Smooth muscle cell (in vitro differentiated cells): ENCODE data around the gene YJU2. TPM values are rescaled to one million over a fixed set of nuclear protein-coding genes. Genes with fewer than 3 reads are reported as not detected.

ENCODE experiments used
- DNase-seq: peaks from one replicate; lab custom pipeline; 2025; ENCODE audit not compliant: unreplicated experiment; lab: John Stamatoyannopoulos, UW
- H2AFZ ChIP-seq: fragments of 200-600 bp; sonication (generic); 2 replicates; pipeline ENCODE4 v1.6.0; 2016; ENCODE audit warnings: antibody characterized with exemption, low read depth, mild to moderate bottlenecking
- H3F3A ChIP-seq: fragments of 200-600 bp; sonication (generic); 2 replicates; pipeline ENCODE4 v1.6.0; 2017; ENCODE audit warnings: antibody characterized with exemption, low read depth
- H3K27ac ChIP-seq: fragments of 200-600 bp; sonication (generic); 2 replicates; pipeline ENCODE4 v1.5.1; 2016; ENCODE audit warnings: low read depth, mild to moderate bottlenecking
- H3K27me3 ChIP-seq: fragments of 200-600 bp; sonication (generic); 2 replicates; pipeline ENCODE4 v1.6.1; 2016; ENCODE audit warnings: low read depth, mild to moderate bottlenecking
- H3K36me3 ChIP-seq: fragments of 200-600 bp; sonication (generic); 2 replicates; pipeline ENCODE4 v1.5.1; 2016; ENCODE audit warnings: low read depth
- H3K4me1 ChIP-seq: fragments of 200-600 bp; sonication (generic); 2 replicates; pipeline ENCODE4 v1.5.1; 2016; ENCODE audit warnings: low read depth
- H3K4me2 ChIP-seq: fragments of 200-600 bp; sonication (generic); 2 replicates; pipeline ENCODE4 v1.6.0; 2016; ENCODE audit warnings: mild to moderate bottlenecking
- H3K4me3 ChIP-seq: fragments of 200-600 bp; sonication (generic); 2 replicates; pipeline ENCODE4 v1.5.1; 2016; ENCODE audit warnings: mild to moderate bottlenecking
- H3K79me2 ChIP-seq: fragments of 200-600 bp; sonication (generic); 2 replicates; pipeline ENCODE4 v1.6.0; 2016; ENCODE audit warnings: low read depth, mild to moderate bottlenecking
- H3K9ac ChIP-seq: fragments of 200-600 bp; sonication (generic); 2 replicates; pipeline ENCODE4 v1.6.0; 2016; ENCODE audit warnings: low read depth
- H3K9me3 ChIP-seq: fragments of 200-600 bp; sonication (generic); replicated peaks from 2 replicates; pipeline ENCODE4 v1.5.1; 2016; ENCODE audit warnings: low read depth
- H4K20me1 ChIP-seq: fragments of 200-600 bp; sonication (generic); 2 replicates; pipeline ENCODE4 v1.6.0; 2016; ENCODE audit warnings: low read depth
- WGBS: methylation state at CpG from one replicate; pipeline ENCODE4 v1.1.7; 2016; ENCODE audit warnings: low lambda C conversion rate; 5-methylcytosine and 5-hydroxymethylcytosine counted together
- polyA plus RNA-seq: library from polyadenylated mRNA; unstranded; fragments of >200 nt; fragmentation: Nextera tagmentation; extraction: Ambion mirVana; gene quantifications from 2 replicates; pipeline ENCODE4 v1.2.1, GENCODE V29; 2016
- total RNA-seq: library from RNA; depleted of rRNA; stranded (reverse); fragments of >200 nt; gene quantifications from 2 replicates; pipeline ENCODE4 v1.2.3, GENCODE V29; 2014
- TF ChIP-seq, protein P1 (sequence below): fragments of 200-600 bp; sonication (generic); IDR thresholded peaks from 2 replicates; pipeline ENCODE4 v1.5.1; 2017; ENCODE audit warnings: borderline replicate concordance, mild to moderate bottlenecking, antibody characterized with exemption; ENCODE audit not compliant: insufficient read depth, poor library complexity, severe bottlenecking

Gene YJU2
- total and polyA plus RNA-seq, 2 experiments from 2014 or later = 8.7 to 12.0 TPM

DNA sequence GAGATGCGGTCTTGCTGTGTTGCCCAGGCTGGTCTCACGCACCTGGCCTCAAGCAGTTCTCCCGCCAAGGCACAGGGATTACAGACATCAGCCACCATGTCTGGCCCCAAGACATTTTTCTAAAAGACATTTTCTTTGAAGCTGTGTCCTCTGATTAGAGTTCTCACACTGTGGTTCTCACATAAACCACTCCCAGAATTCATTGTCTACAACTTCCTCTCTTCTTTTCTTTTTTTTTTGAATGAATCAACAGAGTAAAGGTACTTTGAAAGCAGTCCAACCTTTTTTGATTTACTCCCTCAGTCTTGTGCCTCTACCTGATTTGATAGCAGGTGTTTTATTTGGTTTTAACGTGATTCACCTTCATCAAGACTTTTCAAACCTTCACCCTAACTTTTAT, 17.9 kb downstream of the YJU2 start:
- no peak for DNase-seq
- H3K4me2 ChIP-seq = no peak overlapping the region
- H3K79me2 ChIP-seq = no peaks in the 10 kb centered on the region
- no peak overlapping the region for H2AFZ ChIP-seq
- WGBS = 93% methylated on average over 4 of the region's 4 CpGs
- H3K4me1 ChIP-seq = no peaks in the 10 kb centered on the region
- no peak overlapping the region for H3K4me3 ChIP-seq
- H3F3A ChIP-seq = no peaks in the 10 kb centered on the region
- no peaks in the 10 kb centered on the region for H4K20me1 ChIP-seq
- H3K36me3 ChIP-seq = no peaks in the 10 kb centered on the region
- no peaks in the 10 kb centered on the region for H3K9me3 ChIP-seq
- TF ChIP-seq, protein P1, sequence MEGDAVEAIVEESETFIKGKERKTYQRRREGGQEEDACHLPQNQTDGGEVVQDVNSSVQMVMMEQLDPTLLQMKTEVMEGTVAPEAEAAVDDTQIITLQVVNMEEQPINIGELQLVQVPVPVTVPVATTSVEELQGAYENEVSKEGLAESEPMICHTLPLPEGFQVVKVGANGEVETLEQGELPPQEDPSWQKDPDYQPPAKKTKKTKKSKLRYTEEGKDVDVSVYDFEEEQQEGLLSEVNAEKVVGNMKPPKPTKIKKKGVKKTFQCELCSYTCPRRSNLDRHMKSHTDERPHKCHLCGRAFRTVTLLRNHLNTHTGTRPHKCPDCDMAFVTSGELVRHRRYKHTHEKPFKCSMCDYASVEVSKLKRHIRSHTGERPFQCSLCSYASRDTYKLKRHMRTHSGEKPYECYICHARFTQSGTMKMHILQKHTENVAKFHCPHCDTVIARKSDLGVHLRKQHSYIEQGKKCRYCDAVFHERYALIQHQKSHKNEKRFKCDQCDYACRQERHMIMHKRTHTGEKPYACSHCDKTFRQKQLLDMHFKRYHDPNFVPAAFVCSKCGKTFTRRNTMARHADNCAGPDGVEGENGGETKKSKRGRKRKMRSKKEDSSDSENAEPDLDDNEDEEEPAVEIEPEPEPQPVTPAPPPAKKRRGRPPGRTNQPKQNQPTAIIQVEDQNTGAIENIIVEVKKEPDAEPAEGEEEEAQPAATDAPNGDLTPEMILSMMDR = no peak
- H3K27ac ChIP-seq = no peak overlapping the region
- H3K27me3 ChIP-seq = no peaks in the 10 kb centered on the region
- no peak overlapping the region for H3K9ac ChIP-seq

DNA sequence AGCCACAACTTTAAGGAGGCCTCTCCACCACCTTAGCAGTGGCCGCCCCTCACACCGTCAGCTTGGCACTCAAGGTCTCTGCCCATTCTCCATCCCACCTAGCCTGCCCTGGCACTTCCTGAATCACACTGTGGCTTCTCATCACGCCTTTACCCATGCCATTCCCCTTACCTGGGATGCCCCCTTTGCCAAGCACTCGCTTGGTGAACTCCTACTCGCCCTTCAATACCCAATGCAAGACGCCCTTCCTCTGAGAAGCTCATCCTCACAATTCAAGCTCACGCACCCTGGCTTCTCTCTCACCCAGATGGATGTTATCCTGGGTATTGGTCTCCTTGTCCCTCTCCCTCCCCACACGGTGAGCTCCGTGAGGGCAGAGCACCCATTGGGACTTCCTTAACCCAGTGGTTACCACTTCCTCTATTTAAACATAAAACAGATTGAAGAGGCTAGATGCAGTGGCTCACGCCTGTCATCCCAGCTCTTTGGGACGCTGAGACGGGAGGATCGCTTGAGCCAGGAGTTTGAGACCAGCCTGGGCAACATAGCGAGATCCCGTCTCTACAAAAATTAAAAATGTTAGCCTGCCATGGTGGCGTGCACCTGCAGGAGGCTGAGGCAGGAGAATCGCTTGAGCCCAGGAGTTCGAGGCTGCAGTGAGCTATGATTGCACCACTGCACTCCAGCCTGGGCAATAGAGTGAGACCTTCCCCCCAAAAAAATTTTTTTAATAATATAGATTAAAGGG, 19.5 kb downstream of the YJU2 start:
- no peak overlapping the region for H3K4me3 ChIP-seq
- no peaks in the 10 kb centered on the region for H3K4me1 ChIP-seq
- H2AFZ ChIP-seq = no peak overlapping the region
- no peak for DNase-seq
- no peaks in the 10 kb centered on the region for H3K36me3 ChIP-seq
- H3K9ac ChIP-seq = no peak overlapping the region
- H3K79me2 ChIP-seq = no peaks in the 10 kb centered on the region
- H3K27me3 ChIP-seq = no peaks in the 10 kb centered on the region
- no peaks in the 10 kb centered on the region for H3F3A ChIP-seq
- H3K9me3 ChIP-seq = no peaks in the 10 kb centered on the region
- H3K4me2 ChIP-seq = no peak overlapping the region
- 94% methylated on average over 18 of the region's 18 CpGs for WGBS
- TF ChIP-seq, protein P1 = no peak
- no peaks in the 10 kb centered on the region for H4K20me1 ChIP-seq
- no peak overlapping the region for H3K27ac ChIP-seq

DNA sequence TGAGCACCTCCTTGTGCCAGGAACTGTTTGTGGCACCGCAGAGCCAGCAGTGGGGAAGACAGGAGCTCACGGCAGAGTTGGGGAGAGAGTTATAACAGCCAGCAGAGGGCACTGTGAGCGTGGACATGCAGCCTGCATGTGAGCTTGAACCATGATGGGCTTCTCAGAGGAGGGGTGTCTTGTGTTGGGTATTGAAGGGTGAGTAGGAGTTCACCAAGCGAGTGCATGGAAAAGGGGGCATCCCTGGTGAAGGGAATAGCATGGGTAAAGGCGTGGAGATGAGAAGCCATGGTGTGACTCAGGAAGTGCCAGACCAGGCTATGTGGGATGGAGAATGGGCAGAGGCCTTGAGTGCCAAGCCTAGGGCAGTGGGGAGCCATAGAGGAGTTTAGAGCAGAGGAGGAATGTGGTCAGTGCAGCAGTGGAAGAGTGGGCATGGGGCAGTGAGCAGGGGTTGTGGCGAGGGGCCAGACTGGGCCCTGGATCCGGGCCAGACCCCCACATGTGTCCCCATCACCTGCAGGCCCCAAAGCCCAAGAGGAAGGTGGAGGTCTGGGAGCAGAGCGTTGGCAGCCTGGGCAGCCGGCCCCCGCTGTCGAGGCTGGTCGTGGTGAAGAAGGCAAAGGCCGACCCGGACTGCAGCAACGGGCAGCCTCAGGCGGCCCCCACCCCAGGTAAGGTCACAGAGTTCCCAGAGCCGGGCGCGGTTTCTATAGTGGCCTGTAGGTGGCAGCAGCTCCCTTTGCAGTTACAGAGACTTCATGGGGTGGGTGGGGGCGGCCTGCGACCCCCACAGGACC, 20.4 kb downstream of the YJU2 start:
- TF ChIP-seq, protein P1 = peak; percentile 82
- no peak for DNase-seq

More for the DNA sequence above, 20.4 kb downstream of the YJU2 start:
- H3K79me2 ChIP-seq = no peaks in the 10 kb centered on the region
- no peaks in the 10 kb centered on the region for H3K4me1 ChIP-seq
- no peak overlapping the region for H3K27ac ChIP-seq
- H3F3A ChIP-seq = no peaks in the 10 kb centered on the region
- no peaks in the 10 kb centered on the region for H3K9me3 ChIP-seq
- H3K4me2 ChIP-seq = no peak overlapping the region
- H4K20me1 ChIP-seq = no peaks in the 10 kb centered on the region
- no peaks in the 10 kb centered on the region for H3K36me3 ChIP-seq
- no peak overlapping the region for H3K4me3 ChIP-seq
- H3K27me3 ChIP-seq = no peaks in the 10 kb centered on the region
- H3K9ac ChIP-seq = no peak overlapping the region
- no peak overlapping the region for H2AFZ ChIP-seq
- 45% methylated on average over 21 of the region's 21 CpGs for WGBS
